HEK293 (cell line): ENCODE data around the gene ANGPTL5.

Experiments
- CTCF ChIA-PET: fragments of 350-600 bp; formaldehyde crosslinking; extraction: SDS; loops from one replicate; lab custom pipeline; 2021; ENCODE audit warnings: antibody characterized with exemption; lab: Yijun Ruan, JAX
- POLR2A ChIA-PET: fragments of 300-600 bp; formaldehyde crosslinking; extraction: SDS; loops from one replicate; lab custom pipeline; 2020; ENCODE audit warnings: antibody characterized with exemption, inconsistent platforms; lab: Yijun Ruan, JAX
- H3K27ac ChIP-seq: fragments of 200-500 bp; sonication (Bioruptor generic); 2 replicates; pipeline ENCODE4 v1.5.1; 2014; ENCODE audit warnings: low read depth, low read length, control low read depth, inconsistent platforms; ENCODE audit errors: extremely low read depth
- H3K36me3 ChIP-seq, 2 experiments: fragments of 200-500 bp in 1 of 2; sonication (Bioruptor generic) in 1 of 2; 1 replicate in 1 of 2; 2 replicates in 1 of 2; pipeline ENCODE4 v1.5.1; 2014 to 2017; ENCODE audit warnings: inconsistent platforms in 2 of 2, low read length in 2 of 2; ENCODE audit not compliant: control insufficient read depth in 2 of 2, insufficient read depth in 1 of 2
- H3K4me1 ChIP-seq: fragments of 200-500 bp; sonication (Bioruptor generic); 2 replicates; pipeline ENCODE4 v1.5.1; 2014; ENCODE audit warnings: mild to moderate bottlenecking, low read length, inconsistent platforms; ENCODE audit not compliant: control insufficient read depth, insufficient read depth
- H3K4me3 ChIP-seq: 2 replicates; pipeline ENCODE4 v1.5.1; 2011; ENCODE audit warnings: low read depth, mild to moderate bottlenecking, control low read depth, low read length, moderate library complexity
- H3K9me3 ChIP-seq: fragments of 200-500 bp; sonication (Bioruptor generic); 2 replicates; pipeline ENCODE4 v1.5.1; 2014; ENCODE audit warnings: low read depth, low read length, inconsistent platforms; ENCODE audit not compliant: control insufficient read depth, insufficient read depth
- BCL11A ChIP-seq: fragments of 450-650 bp; formaldehyde crosslinking; IDR thresholded peaks from 2 replicates; pipeline ENCODE4 v1.5.1; 2016; ENCODE audit warnings: low read depth, missing biosample characterization, missing genetic modification characterization
- GLI2 ChIP-seq: fragments of 450-650 bp; formaldehyde crosslinking; IDR thresholded peaks from 2 replicates; pipeline ENCODE4; 2017; ENCODE audit warnings: missing biosample characterization, missing genetic modification characterization, low read depth, borderline replicate concordance
- KLF9 ChIP-seq: fragments of 450-650 bp; formaldehyde crosslinking; IDR thresholded peaks from 2 replicates; pipeline ENCODE4 v1.5.1; 2016; ENCODE audit warnings: missing biosample characterization, missing genetic modification characterization, low read depth
- SP3 ChIP-seq: fragments of 450-650 bp; formaldehyde crosslinking; IDR thresholded peaks from 2 replicates; pipeline ENCODE4 v1.5.1; 2016; ENCODE audit warnings: missing biosample characterization, missing genetic modification characterization
- ZFP41 ChIP-seq: fragments of 450-650 bp; formaldehyde crosslinking; IDR thresholded peaks from 2 replicates; pipeline ENCODE4 v1.5.1; 2016; ENCODE audit warnings: missing biosample characterization, missing genetic modification characterization, borderline replicate concordance
- ZIC2 ChIP-seq: fragments of 450-650 bp; formaldehyde crosslinking; IDR thresholded peaks from 2 replicates; pipeline ENCODE4 v1.5.1; 2016; ENCODE audit warnings: missing biosample characterization, missing genetic modification characterization
- ZNF121 ChIP-seq: fragments of 450-650 bp; formaldehyde crosslinking; IDR thresholded peaks from 2 replicates; pipeline ENCODE4 v1.5.1; 2016; ENCODE audit warnings: missing biosample characterization, missing genetic modification characterization
- ZNF140 ChIP-seq: fragments of 450-650 bp; formaldehyde crosslinking; IDR thresholded peaks from 2 replicates; pipeline ENCODE4 v1.5.1; 2016; ENCODE audit warnings: missing biosample characterization, missing genetic modification characterization
- ZNF19 ChIP-seq: fragments of 450-650 bp; formaldehyde crosslinking; IDR thresholded peaks from 2 replicates; pipeline ENCODE4; 2016; ENCODE audit warnings: missing biosample characterization, missing genetic modification characterization, low read depth
- ZNF24 ChIP-seq: fragments of 450-650 bp; formaldehyde crosslinking; IDR thresholded peaks from 2 replicates; pipeline ENCODE4 v1.5.1; 2016; ENCODE audit warnings: missing biosample characterization, missing genetic modification characterization
- ZNF292 ChIP-seq: fragments of 450-650 bp; formaldehyde crosslinking; IDR thresholded peaks from 2 replicates; pipeline ENCODE4 v1.5.1; 2016; ENCODE audit warnings: low read depth, missing biosample characterization, missing genetic modification characterization, borderline replicate concordance
- ZNF324 ChIP-seq: fragments of 450-650 bp; formaldehyde crosslinking; IDR thresholded peaks from 2 replicates; pipeline ENCODE4 v1.5.1; 2016; ENCODE audit warnings: missing biosample characterization, missing genetic modification characterization
- ZNF341 ChIP-seq: fragments of 450-650 bp; formaldehyde crosslinking; IDR thresholded peaks from 2 replicates; pipeline ENCODE4; 2016; ENCODE audit warnings: low read depth, missing biosample characterization, missing genetic modification characterization
- ZNF366 ChIP-seq: fragments of 450-650 bp; formaldehyde crosslinking; conservative IDR thresholded peaks from 2 replicates; pipeline ENCODE4 v1.5.1; 2016; ENCODE audit warnings: missing biosample characterization, missing genetic modification characterization
- ZNF37A ChIP-seq: fragments of 450-650 bp; IDR thresholded peaks from 2 replicates; pipeline ENCODE4 v1.5.1; 2018; ENCODE audit warnings: missing biosample characterization, missing genetic modification characterization
- ZNF394 ChIP-seq: fragments of 450-650 bp; formaldehyde crosslinking; IDR thresholded peaks from 2 replicates; pipeline ENCODE4 v1.5.1; 2016; ENCODE audit warnings: missing biosample characterization, missing genetic modification characterization, mild to moderate bottlenecking, moderate library complexity, borderline replicate concordance
- ZNF521 ChIP-seq: fragments of 450-650 bp; formaldehyde crosslinking; IDR thresholded peaks from 2 replicates; pipeline ENCODE4 v1.5.1; 2017; ENCODE audit warnings: missing biosample characterization, mild to moderate bottlenecking, missing genetic modification characterization
- ZNF585B ChIP-seq: fragments of 450-650 bp; formaldehyde crosslinking; IDR thresholded peaks from 2 replicates; pipeline ENCODE4 v1.5.1; 2016; ENCODE audit warnings: missing biosample characterization, missing genetic modification characterization
- ZNF621 ChIP-seq: fragments of 450-650 bp; formaldehyde crosslinking; IDR thresholded peaks from 2 replicates; pipeline ENCODE4 v1.5.1; 2017; ENCODE audit warnings: missing biosample characterization, missing genetic modification characterization
- ZNF670 ChIP-seq: fragments of 450-650 bp; formaldehyde crosslinking; IDR thresholded peaks from 2 replicates; pipeline ENCODE4 v1.5.1; 2016; ENCODE audit warnings: missing biosample characterization, missing genetic modification characterization, low read depth
- ZSCAN30 ChIP-seq: fragments of 450-650 bp; IDR thresholded peaks from 2 replicates; pipeline ENCODE4 v1.5.1; 2018; ENCODE audit warnings: missing biosample characterization, mild to moderate bottlenecking, missing genetic modification characterization, moderate library complexity
- TF ChIP-seq, protein P1 (sequence below): fragments of 450-650 bp; formaldehyde crosslinking; IDR thresholded peaks from 2 replicates; pipeline ENCODE4 v1.5.1; 2016; ENCODE audit warnings: missing biosample characterization, missing genetic modification characterization
- TF ChIP-seq, protein P2 (sequence below): IDR thresholded peaks from 2 replicates; pipeline ENCODE4 v1.6.1; 2011; ENCODE audit warnings: mild to moderate bottlenecking, low read depth, low read length, borderline replicate concordance
- TF ChIP-seq, protein P3 (sequence below): fragments of 450-650 bp; formaldehyde crosslinking; IDR thresholded peaks from 2 replicates; pipeline ENCODE4 v1.5.1; 2016; ENCODE audit warnings: missing biosample characterization, missing genetic modification characterization
- TF ChIP-seq, protein P4 (sequence below): fragments of 450-650 bp; formaldehyde crosslinking; IDR thresholded peaks from 2 replicates; pipeline ENCODE4 v1.5.1; 2016; ENCODE audit warnings: missing biosample characterization, missing genetic modification characterization
- TF ChIP-seq, protein P5 (sequence below): fragments of 450-650 bp; formaldehyde crosslinking; IDR thresholded peaks from 2 replicates; pipeline ENCODE4 v1.5.1; 2017; ENCODE audit warnings: missing biosample characterization, missing genetic modification characterization

The ANGPTL5 gene

DNA sequence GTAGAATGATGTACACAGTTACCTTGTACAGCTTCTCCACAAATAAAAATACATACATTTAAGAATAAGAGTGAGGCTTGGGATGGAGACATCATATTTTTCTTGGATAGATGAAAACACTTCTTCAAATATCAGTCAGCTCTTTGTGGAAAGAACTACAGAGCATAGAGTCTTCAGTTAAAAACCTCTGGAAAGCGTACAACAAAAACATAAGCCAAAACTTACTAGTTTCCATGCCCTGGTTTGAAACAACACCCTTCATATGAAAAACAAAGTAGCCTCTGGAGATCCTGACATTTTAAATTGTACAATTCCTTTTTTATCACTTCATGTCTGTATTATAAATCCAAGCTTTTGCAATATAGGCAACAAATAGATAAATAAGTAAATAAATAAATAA is 8.5 kb downstream of the ANGPTL5 start:
- Histone ChIP-seq H3K9me3 (no peaks in the 10 kb centered on the region), H3K4me1 (no peaks in the 10 kb centered on the region)
- TF ChIP-seq BCL11A (tag by site-specific recombination): no peak
- no peak for TF ChIP-seq ZNF19 (tag by site-specific recombination)
- TF ChIP-seq ZNF670 (tag by site-specific recombination): no peak
- TF ChIP-seq ZNF394 (tag by site-specific recombination): no peak
- TF ChIP-seq KLF9 (tag by site-specific recombination): no peak
- TF ChIP-seq ZNF121 (tag by site-specific recombination): no peak
- no peak for TF ChIP-seq ZIC2 (tag by site-specific recombination)
- TF ChIP-seq ZFP41 (tag by site-specific recombination): no peak
- no peak for TF ChIP-seq ZNF521 (tag by site-specific recombination)
- TF ChIP-seq, protein P1, sequence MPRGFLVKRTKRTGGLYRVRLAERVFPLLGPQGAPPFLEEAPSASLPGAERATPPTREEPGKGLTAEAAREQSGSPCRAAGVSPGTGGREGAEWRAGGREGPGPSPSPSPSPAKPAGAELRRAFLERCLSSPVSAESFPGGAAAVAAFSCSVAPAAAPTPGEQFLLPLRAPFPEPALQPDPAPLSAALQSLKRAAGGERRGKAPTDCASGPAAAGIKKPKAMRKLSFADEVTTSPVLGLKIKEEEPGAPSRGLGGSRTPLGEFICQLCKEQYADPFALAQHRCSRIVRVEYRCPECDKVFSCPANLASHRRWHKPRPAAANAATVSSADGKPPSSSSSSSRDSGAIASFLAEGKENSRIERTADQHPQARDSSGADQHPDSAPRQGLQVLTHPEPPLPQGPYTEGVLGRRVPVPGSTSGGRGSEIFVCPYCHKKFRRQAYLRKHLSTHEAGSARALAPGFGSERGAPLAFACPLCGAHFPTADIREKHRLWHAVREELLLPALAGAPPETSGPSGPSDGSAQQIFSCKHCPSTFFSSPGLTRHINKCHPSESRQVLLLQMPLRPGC: no peak
- no peak for TF ChIP-seq SP3 (tag by site-specific recombination)
- no peak for TF ChIP-seq GLI2
- TF ChIP-seq ZNF341 (tag by site-specific recombination): no peak
- TF ChIP-seq ZNF621 (tag by site-specific recombination): no peak
- TF ChIP-seq, protein P2, sequence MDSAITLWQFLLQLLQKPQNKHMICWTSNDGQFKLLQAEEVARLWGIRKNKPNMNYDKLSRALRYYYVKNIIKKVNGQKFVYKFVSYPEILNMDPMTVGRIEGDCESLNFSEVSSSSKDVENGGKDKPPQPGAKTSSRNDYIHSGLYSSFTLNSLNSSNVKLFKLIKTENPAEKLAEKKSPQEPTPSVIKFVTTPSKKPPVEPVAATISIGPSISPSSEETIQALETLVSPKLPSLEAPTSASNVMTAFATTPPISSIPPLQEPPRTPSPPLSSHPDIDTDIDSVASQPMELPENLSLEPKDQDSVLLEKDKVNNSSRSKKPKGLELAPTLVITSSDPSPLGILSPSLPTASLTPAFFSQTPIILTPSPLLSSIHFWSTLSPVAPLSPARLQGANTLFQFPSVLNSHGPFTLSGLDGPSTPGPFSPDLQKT: no peak
- no peak for TF ChIP-seq ZNF585B
- TF ChIP-seq ZNF292 (tag by site-specific recombination): no peak
- TF ChIP-seq ZNF366: no peak
- no peak for TF ChIP-seq ZNF37A (tag by site-specific recombination)
- TF ChIP-seq ZNF24: no peak
- TF ChIP-seq, all 188 proteins: peak for 0
- Histone ChIP-seq H3K27ac (no peak overlapping the region), H3K36me3 (no peaks in the 10 kb centered on the region), H3K4me3 (no peak overlapping the region)
- POLR2A ChIA-PET: no interaction called here
- CTCF ChIA-PET: interaction anchor here (0.7 to 1.2 kb wide), 2 partner anchors 28 to 99 kb away, joined by 3 to 5 read pairs; no protein-coding TSS in a partner anchor

DNA sequence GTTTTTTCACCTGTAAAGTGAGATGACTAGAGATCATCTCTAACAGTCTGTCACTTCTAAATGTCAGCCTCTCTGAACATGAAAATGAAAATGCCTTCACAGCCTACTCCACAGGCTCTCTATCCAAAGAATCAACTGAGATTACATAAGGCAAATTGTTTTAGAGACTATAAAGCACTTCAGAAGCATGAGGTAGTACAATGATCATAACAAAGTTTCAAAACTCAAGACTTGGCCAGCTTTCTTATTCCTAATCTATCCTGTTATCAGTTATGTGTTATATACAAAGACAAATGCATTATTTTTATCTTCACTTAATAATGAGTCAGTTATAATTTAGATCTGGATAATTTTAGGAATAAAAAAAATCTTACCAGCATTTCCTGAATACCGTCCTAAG is 21.8 kb downstream of the ANGPTL5 start:
- ChIA-PET POLR2A (no interaction called here), CTCF (no interaction called here)
- H3K27ac ChIP-seq: no peak overlapping the region
- no peak overlapping the region for H3K4me3 ChIP-seq
- no peaks in the 10 kb centered on the region for H3K9me3 ChIP-seq
- TF ChIP-seq ZNF292 (tag by site-specific recombination) (no peak), ZNF19 (tag by site-specific recombination) (no peak)
- H3K36me3 ChIP-seq: no peaks in the 10 kb centered on the region
- no peaks in the 10 kb centered on the region for H3K4me1 ChIP-seq

DNA sequence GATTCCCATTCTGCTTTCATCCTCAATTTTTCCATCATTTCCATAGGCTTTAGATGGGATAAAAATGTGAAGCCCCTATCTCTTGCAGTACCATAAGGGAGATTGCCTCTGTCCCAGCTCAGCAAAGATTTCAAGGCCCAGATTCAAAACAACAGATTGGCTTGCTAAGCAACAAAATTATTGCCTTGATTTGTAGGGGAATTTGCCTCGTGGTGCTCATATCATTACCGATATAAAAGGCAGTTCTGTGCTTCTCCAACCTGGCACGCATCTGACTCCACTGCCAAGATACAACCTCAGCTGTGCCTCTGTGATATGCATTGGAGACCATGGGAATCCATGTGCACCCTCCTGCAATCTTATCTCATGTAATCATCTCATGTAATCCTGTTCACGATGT is 26.6 kb downstream of the ANGPTL5 start:
- Histone ChIP-seq H3K4me3 (no peak overlapping the region), H3K27ac (no peak overlapping the region), H3K9me3 (no peaks in the 10 kb centered on the region), H3K36me3 (no peaks in the 10 kb centered on the region), H3K4me1 (no peaks in the 10 kb centered on the region)
- ChIA-PET CTCF (interaction anchor here (0.7 to 1.7 kb wide), 2 partner anchors 10 to 29 kb away, joined by 3 to 9 read pairs; no protein-coding TSS in a partner anchor), POLR2A (no interaction called here)
- TF ChIP-seq, protein P3, sequence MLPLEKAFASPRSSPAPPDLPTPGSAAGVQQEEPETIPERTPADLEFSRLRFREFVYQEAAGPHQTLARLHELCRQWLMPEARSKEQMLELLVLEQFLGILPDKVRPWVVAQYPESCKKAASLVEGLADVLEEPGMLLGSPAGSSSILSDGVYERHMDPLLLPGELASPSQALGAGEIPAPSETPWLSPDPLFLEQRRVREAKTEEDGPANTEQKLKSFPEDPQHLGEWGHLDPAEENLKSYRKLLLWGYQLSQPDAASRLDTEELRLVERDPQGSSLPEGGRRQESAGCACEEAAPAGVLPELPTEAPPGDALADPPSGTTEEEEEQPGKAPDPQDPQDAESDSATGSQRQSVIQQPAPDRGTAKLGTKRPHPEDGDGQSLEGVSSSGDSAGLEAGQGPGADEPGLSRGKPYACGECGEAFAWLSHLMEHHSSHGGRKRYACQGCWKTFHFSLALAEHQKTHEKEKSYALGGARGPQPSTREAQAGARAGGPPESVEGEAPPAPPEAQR (tag by site-specific recombination): no peak
- TF ChIP-seq, protein P4, sequence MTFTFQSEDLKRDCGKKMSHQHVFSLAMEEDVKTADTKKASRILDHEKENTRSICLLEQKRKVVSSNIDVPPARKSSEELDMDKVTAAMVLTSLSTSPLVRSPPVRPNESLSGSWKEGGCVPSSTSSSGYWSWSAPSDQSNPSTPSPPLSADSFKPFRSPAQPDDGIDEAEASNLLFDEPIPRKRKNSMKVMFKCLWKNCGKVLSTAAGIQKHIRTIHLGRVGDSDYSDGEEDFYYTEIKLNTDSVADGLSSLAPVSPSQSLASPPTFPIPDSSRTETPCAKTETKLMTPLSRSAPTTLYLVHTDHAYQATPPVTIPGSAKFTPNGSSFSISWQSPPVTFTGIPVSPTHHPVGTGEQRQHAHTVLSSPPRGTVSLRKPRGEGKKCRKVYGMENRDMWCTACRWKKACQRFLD (tag by site-specific recombination): no peak
- TF ChIP-seq ZNF324 (tag by site-specific recombination) (no peak), ZNF621 (tag by site-specific recombination) (no peak), ZSCAN30 (tag by site-specific recombination) (no peak), ZNF140 (tag by site-specific recombination) (no peak)
- TF ChIP-seq, protein P5, sequence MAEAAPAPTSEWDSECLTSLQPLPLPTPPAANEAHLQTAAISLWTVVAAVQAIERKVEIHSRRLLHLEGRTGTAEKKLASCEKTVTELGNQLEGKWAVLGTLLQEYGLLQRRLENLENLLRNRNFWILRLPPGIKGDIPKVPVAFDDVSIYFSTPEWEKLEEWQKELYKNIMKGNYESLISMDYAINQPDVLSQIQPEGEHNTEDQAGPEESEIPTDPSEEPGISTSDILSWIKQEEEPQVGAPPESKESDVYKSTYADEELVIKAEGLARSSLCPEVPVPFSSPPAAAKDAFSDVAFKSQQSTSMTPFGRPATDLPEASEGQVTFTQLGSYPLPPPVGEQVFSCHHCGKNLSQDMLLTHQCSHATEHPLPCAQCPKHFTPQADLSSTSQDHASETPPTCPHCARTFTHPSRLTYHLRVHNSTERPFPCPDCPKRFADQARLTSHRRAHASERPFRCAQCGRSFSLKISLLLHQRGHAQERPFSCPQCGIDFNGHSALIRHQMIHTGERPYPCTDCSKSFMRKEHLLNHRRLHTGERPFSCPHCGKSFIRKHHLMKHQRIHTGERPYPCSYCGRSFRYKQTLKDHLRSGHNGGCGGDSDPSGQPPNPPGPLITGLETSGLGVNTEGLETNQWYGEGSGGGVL: no peak
